ENCODE data around the gene PPP3CA.

DNA sequence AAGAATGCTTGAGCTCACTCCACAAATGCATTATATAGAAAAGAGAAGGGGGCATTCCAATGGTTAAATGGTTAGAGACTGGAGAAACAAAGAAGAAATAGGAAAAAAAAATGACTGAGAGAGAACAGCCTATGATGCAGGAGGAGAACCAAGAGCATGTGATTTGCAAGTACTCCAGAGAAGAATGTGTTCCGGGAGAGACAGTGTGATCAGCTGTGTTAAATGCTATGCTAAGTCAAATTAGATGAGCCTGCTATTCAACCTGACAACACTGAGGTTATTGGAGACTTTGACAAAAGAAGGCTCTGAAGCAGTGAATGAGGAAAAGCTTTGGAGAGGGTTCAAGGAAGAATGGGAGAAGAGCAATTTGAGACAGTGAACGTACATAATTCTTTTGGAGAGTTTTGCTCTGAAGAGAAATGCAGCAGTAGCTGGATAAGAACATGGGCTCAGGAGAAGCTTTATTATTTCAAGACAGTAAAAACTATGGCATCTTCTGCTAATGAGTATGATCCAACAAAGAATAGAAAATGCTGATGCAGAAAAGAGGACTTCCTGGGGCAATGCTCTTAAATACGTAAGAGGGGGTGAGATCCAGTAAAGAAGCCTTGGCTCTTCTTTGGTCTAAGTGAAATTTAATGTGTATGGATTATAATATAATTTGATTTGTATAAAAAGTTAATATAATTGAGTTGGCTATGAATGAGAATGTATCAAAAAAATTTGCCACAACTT, 66.3 kb downstream of the PPP3CA start:
- TF ChIP-seq SP1 (IDR thresholded peaks at IDR 0.05; ENCODE audit: low read depth) = no peak
- TF ChIP-seq CBX3 (IDR thresholded peaks at IDR 0.05; ENCODE audit: low read depth) = no peak
- TF ChIP-seq, protein P1, sequence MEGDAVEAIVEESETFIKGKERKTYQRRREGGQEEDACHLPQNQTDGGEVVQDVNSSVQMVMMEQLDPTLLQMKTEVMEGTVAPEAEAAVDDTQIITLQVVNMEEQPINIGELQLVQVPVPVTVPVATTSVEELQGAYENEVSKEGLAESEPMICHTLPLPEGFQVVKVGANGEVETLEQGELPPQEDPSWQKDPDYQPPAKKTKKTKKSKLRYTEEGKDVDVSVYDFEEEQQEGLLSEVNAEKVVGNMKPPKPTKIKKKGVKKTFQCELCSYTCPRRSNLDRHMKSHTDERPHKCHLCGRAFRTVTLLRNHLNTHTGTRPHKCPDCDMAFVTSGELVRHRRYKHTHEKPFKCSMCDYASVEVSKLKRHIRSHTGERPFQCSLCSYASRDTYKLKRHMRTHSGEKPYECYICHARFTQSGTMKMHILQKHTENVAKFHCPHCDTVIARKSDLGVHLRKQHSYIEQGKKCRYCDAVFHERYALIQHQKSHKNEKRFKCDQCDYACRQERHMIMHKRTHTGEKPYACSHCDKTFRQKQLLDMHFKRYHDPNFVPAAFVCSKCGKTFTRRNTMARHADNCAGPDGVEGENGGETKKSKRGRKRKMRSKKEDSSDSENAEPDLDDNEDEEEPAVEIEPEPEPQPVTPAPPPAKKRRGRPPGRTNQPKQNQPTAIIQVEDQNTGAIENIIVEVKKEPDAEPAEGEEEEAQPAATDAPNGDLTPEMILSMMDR (IDR thresholded peaks at IDR 0.05 in 2 of 3, conservative IDR thresholded peaks at IDR 0.05 in 1 of 3; ENCODE audit: borderline replicate concordance in 1 of 3, insufficient read depth in 1 of 3, low read depth in 2 of 3, low read length in 2 of 3) = no peak
- no peak for TF ChIP-seq TCF7L2 (IDR thresholded peaks at IDR 0.05; ENCODE audit: borderline replicate concordance, extremely low read depth, insufficient read depth, insufficient read length)
- TF ChIP-seq EZH2phosphoT487 (IDR thresholded peaks at IDR 0.05; ENCODE audit: borderline replicate concordance) = no peak
- TF ChIP-seq RAD21 (IDR thresholded peaks at IDR 0.05; ENCODE audit: low read depth) = no peak
- TF ChIP-seq POLR2AphosphoS5 (IDR thresholded peaks at IDR 0.05; ENCODE audit: low read depth, low read length) = no peak
- no peak for TF ChIP-seq EZH2 (IDR thresholded peaks at IDR 0.05)

All from HCT116 (cell line).